Loucy (cell line): ENCODE data around the gene LATS2.

Experiments
- H2AFZ ChIP-seq: fragments of 200-600 bp; sonication (generic); 2 replicates; pipeline ENCODE4 v1.6.0; 2016; ENCODE audit warnings: antibody characterized with exemption, mild to moderate bottlenecking, low read length, moderate library complexity
- H3F3A ChIP-seq: fragments of 200-600 bp; 2 replicates; pipeline ENCODE4 v1.6.0; 2016; ENCODE audit warnings: antibody characterized with exemption, low read depth, mild to moderate bottlenecking
- H3K27me3 ChIP-seq: fragments of 200-600 bp; sonication (generic); 2 replicates; pipeline ENCODE4 v1.6.1; 2014; ENCODE audit warnings: low read length, mild to moderate bottlenecking; ENCODE audit not compliant: insufficient read depth, poor library complexity, severe bottlenecking
- H3K36me3 ChIP-seq: fragments of 200-600 bp; sonication (generic); 2 replicates; pipeline ENCODE4 v1.6.1; 2016; ENCODE audit warnings: low read length; ENCODE audit not compliant: insufficient read depth
- H3K4me1 ChIP-seq: fragments of 200-600 bp; sonication (generic); 2 replicates; pipeline ENCODE4 v1.5.1; 2014; ENCODE audit warnings: low read length, mild to moderate bottlenecking; ENCODE audit not compliant: insufficient read depth, poor library complexity, severe bottlenecking
- H3K4me2 ChIP-seq: fragments of 200-600 bp; sonication (generic); 2 replicates; pipeline ENCODE4 v1.6.0; 2014; ENCODE audit warnings: antibody characterized with exemption, low read length, low read depth, mild to moderate bottlenecking; ENCODE audit not compliant: poor library complexity, severe bottlenecking
- H3K4me3 ChIP-seq: fragments of 200-600 bp; sonication (generic); 2 replicates; pipeline ENCODE4 v1.5.1; 2014; ENCODE audit warnings: low read length, mild to moderate bottlenecking, mixed read lengths; ENCODE audit not compliant: poor library complexity, severe bottlenecking
- H3K79me2 ChIP-seq: fragments of 200-600 bp; sonication (generic); 2 replicates; pipeline ENCODE4 v1.6.1; 2014; ENCODE audit warnings: low read length; ENCODE audit not compliant: insufficient read depth
- H3K9ac ChIP-seq: fragments of 200-600 bp; sonication (generic); 2 replicates; pipeline ENCODE4 v1.6.0; 2014; ENCODE audit warnings: mild to moderate bottlenecking, low read depth, low read length, moderate library complexity; ENCODE audit not compliant: poor library complexity, severe bottlenecking
- H3K9me2 ChIP-seq: fragments of 200-600 bp; sonication (generic); replicated peaks from 2 replicates; pipeline ENCODE4 v1.6.1; 2016; ENCODE audit warnings: low read depth, low read length, mixed read lengths
- H3K9me3 ChIP-seq: fragments of 200-600 bp; sonication (generic); 2 replicates; pipeline ENCODE4 v1.6.1; 2014; ENCODE audit warnings: mild to moderate bottlenecking, antibody characterized with exemption, low read length, low read depth; ENCODE audit not compliant: insufficient read depth
- H4K20me1 ChIP-seq: fragments of 200-600 bp; sonication (generic); 2 replicates; pipeline ENCODE4 v1.6.0; 2014; ENCODE audit warnings: antibody characterized with exemption, low read length, mild to moderate bottlenecking; ENCODE audit not compliant: insufficient read depth, poor library complexity, severe bottlenecking
- CTCF ChIP-seq: fragments of 200-600 bp; sonication (generic); conservative IDR thresholded peaks from 2 replicates; pipeline ENCODE4 v1.5.1; 2014; ENCODE audit warnings: mild to moderate bottlenecking, antibody characterized with exemption, low read length
- EZH2phosphoT487 ChIP-seq: fragments of 200-600 bp; IDR thresholded peaks from 2 replicates; pipeline ENCODE4 v1.6.1; 2018; ENCODE audit warnings: antibody characterized with exemption, mild to moderate bottlenecking, moderate library complexity, borderline replicate concordance

Gene LATS2

GRCh38 chr13:20995245-20995838, 66.0 kb downstream of the LATS2 start:
- Histone ChIP-seq H3K27me3 (no peaks in the 10 kb centered on the region), H3K4me1 (no peaks in the 10 kb centered on the region), H4K20me1 (no peaks in the 10 kb centered on the region), H2AFZ (no peak overlapping the region), H3K79me2 (no peaks in the 10 kb centered on the region), H3K4me3 (no peak overlapping the region), H3K9ac (no peak overlapping the region), H3K36me3 (no peaks in the 10 kb centered on the region), H3K9me3 (no peaks in the 10 kb centered on the region), H3K9me2 (no peaks in the 10 kb centered on the region), H3K4me2 (no peak overlapping the region), H3F3A (no peaks in the 10 kb centered on the region)
- no peak for TF ChIP-seq CTCF
- no peak for TF ChIP-seq EZH2phosphoT487

- Histone ChIP-seq H3F3A (no peaks in the 10 kb centered on the region), H3K4me1 (no peaks in the 10 kb centered on the region), H3K79me2 (no peaks in the 10 kb centered on the region), H3K27me3 (no peaks in the 10 kb centered on the region), H3K4me2 (no peak overlapping the region), H4K20me1 (no peaks in the 10 kb centered on the region), H3K4me3 (no peak overlapping the region), H3K36me3 (no peaks in the 10 kb centered on the region), H2AFZ (no peak overlapping the region), H3K9me3 (no peaks in the 10 kb centered on the region), H3K9me2 (no peaks in the 10 kb centered on the region), H3K9ac (no peak overlapping the region)
- TF ChIP-seq CTCF: no peak
These were observed 67.0 kb downstream of the LATS2 start for GRCh38 chr13:20994441-20994821.

GRCh38 chr13:20993661-20994440, 67.5 kb downstream of the LATS2 start:
- Histone ChIP-seq H3K4me1 (no peaks in the 10 kb centered on the region), H2AFZ (no peak overlapping the region), H3K4me2 (no peak overlapping the region), H3K4me3 (no peak overlapping the region), H3K9ac (no peak overlapping the region), H3K79me2 (no peaks in the 10 kb centered on the region), H4K20me1 (no peaks in the 10 kb centered on the region), H3F3A (no peaks in the 10 kb centered on the region), H3K9me3 (no peaks in the 10 kb centered on the region), H3K9me2 (no peaks in the 10 kb centered on the region), H3K36me3 (no peaks in the 10 kb centered on the region), H3K27me3 (no peaks in the 10 kb centered on the region)
- TF ChIP-seq CTCF (no peak), EZH2phosphoT487 (no peak)
